Loucy (cell line): ENCODE results near the gene ARF1.

ENCODE experiments used
- H2AFZ ChIP-seq: fragments of 200-600 bp; sonication (generic); 2 replicates; pipeline ENCODE4 v1.6.0; 2016; ENCODE audit warnings: antibody characterized with exemption, mild to moderate bottlenecking, low read length, moderate library complexity
- H3F3A ChIP-seq: fragments of 200-600 bp; 2 replicates; pipeline ENCODE4 v1.6.0; 2016; ENCODE audit warnings: antibody characterized with exemption, low read depth, mild to moderate bottlenecking
- H3K27me3 ChIP-seq: fragments of 200-600 bp; sonication (generic); 2 replicates; pipeline ENCODE4 v1.6.1; 2014; ENCODE audit warnings: low read length, mild to moderate bottlenecking; ENCODE audit not compliant: insufficient read depth, poor library complexity, severe bottlenecking
- H3K36me3 ChIP-seq: fragments of 200-600 bp; sonication (generic); 2 replicates; pipeline ENCODE4 v1.6.1; 2016; ENCODE audit warnings: low read length; ENCODE audit not compliant: insufficient read depth
- H3K4me1 ChIP-seq: fragments of 200-600 bp; sonication (generic); 2 replicates; pipeline ENCODE4 v1.5.1; 2014; ENCODE audit warnings: low read length, mild to moderate bottlenecking; ENCODE audit not compliant: insufficient read depth, poor library complexity, severe bottlenecking
- H3K4me2 ChIP-seq: fragments of 200-600 bp; sonication (generic); 2 replicates; pipeline ENCODE4 v1.6.0; 2014; ENCODE audit warnings: antibody characterized with exemption, low read length, low read depth, mild to moderate bottlenecking; ENCODE audit not compliant: poor library complexity, severe bottlenecking
- H3K4me3 ChIP-seq: fragments of 200-600 bp; sonication (generic); 2 replicates; pipeline ENCODE4 v1.5.1; 2014; ENCODE audit warnings: low read length, mild to moderate bottlenecking, mixed read lengths; ENCODE audit not compliant: poor library complexity, severe bottlenecking
- H3K79me2 ChIP-seq: fragments of 200-600 bp; sonication (generic); 2 replicates; pipeline ENCODE4 v1.6.1; 2014; ENCODE audit warnings: low read length; ENCODE audit not compliant: insufficient read depth
- H3K9ac ChIP-seq: fragments of 200-600 bp; sonication (generic); 2 replicates; pipeline ENCODE4 v1.6.0; 2014; ENCODE audit warnings: mild to moderate bottlenecking, low read depth, low read length, moderate library complexity; ENCODE audit not compliant: poor library complexity, severe bottlenecking
- H3K9me2 ChIP-seq: fragments of 200-600 bp; sonication (generic); replicated peaks from 2 replicates; pipeline ENCODE4 v1.6.1; 2016; ENCODE audit warnings: low read depth, low read length, mixed read lengths
- H3K9me3 ChIP-seq: fragments of 200-600 bp; sonication (generic); 2 replicates; pipeline ENCODE4 v1.6.1; 2014; ENCODE audit warnings: mild to moderate bottlenecking, antibody characterized with exemption, low read length, low read depth; ENCODE audit not compliant: insufficient read depth
- H4K20me1 ChIP-seq: fragments of 200-600 bp; sonication (generic); 2 replicates; pipeline ENCODE4 v1.6.0; 2014; ENCODE audit warnings: antibody characterized with exemption, low read length, mild to moderate bottlenecking; ENCODE audit not compliant: insufficient read depth, poor library complexity, severe bottlenecking
- EZH2phosphoT487 ChIP-seq: fragments of 200-600 bp; IDR thresholded peaks from 2 replicates; pipeline ENCODE4 v1.6.1; 2018; ENCODE audit warnings: antibody characterized with exemption, mild to moderate bottlenecking, moderate library complexity, borderline replicate concordance
- TF ChIP-seq, protein P1 (sequence below): fragments of 200-600 bp; sonication (generic); conservative IDR thresholded peaks from 2 replicates; pipeline ENCODE4 v1.5.1; 2014; ENCODE audit warnings: mild to moderate bottlenecking, antibody characterized with exemption, low read length

ARF1 gene

DNA sequence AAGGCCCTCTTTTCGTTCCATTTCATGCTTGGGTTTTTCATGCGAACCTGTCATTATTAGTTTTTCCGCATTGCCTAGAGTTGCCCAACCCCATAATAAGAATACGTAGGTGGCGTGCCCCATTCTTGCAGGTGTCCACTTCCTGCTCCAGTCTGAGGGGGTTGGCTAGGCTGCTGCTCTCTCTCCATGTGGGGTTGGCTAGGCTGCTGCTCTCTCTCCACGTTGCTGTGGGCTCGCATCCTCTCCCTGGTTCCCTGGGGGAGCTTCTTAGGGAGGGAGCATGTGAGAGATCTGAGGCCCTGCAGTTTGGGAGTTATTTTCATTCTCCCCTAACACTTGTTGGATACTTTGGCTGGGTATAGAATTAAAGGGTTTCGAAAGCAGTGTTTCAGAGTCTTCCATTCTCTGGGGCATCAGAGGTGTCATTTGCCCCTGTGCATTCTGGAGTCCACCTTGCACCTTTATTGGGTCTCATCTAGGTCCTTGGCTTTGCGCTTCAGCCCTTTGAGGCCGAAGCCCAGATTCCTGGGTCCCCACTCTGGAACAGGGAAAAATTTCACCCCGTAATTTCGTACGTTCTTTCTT is 12.0 kb downstream of the ARF1 start:
- H2AFZ ChIP-seq: no peak overlapping the region
- H3K79me2 ChIP-seq: peaks cover 95% of the 10 kb centered on the region
- peaks cover 13% of the 10 kb centered on the region; the same call in 1 of the 2 replicates for H3K9me3 ChIP-seq
- no peaks in the 10 kb centered on the region for H3F3A ChIP-seq
- no peaks in the 10 kb centered on the region for H3K27me3 ChIP-seq
- no peak overlapping the region for H3K4me3 ChIP-seq
- H3K4me2 ChIP-seq: no peak overlapping the region
- peaks cover 87% of the 10 kb centered on the region for H4K20me1 ChIP-seq
- peaks cover 55% of the 10 kb centered on the region; the same call in 1 of the 2 replicates for H3K36me3 ChIP-seq
- H3K9me2 ChIP-seq: no peaks in the 10 kb centered on the region
- H3K4me1 ChIP-seq: peaks cover 13% of the 10 kb centered on the region
- no peak overlapping the region for H3K9ac ChIP-seq
- no peak for TF ChIP-seq EZH2phosphoT487
- TF ChIP-seq, protein P1, sequence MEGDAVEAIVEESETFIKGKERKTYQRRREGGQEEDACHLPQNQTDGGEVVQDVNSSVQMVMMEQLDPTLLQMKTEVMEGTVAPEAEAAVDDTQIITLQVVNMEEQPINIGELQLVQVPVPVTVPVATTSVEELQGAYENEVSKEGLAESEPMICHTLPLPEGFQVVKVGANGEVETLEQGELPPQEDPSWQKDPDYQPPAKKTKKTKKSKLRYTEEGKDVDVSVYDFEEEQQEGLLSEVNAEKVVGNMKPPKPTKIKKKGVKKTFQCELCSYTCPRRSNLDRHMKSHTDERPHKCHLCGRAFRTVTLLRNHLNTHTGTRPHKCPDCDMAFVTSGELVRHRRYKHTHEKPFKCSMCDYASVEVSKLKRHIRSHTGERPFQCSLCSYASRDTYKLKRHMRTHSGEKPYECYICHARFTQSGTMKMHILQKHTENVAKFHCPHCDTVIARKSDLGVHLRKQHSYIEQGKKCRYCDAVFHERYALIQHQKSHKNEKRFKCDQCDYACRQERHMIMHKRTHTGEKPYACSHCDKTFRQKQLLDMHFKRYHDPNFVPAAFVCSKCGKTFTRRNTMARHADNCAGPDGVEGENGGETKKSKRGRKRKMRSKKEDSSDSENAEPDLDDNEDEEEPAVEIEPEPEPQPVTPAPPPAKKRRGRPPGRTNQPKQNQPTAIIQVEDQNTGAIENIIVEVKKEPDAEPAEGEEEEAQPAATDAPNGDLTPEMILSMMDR: no peak

DNA sequence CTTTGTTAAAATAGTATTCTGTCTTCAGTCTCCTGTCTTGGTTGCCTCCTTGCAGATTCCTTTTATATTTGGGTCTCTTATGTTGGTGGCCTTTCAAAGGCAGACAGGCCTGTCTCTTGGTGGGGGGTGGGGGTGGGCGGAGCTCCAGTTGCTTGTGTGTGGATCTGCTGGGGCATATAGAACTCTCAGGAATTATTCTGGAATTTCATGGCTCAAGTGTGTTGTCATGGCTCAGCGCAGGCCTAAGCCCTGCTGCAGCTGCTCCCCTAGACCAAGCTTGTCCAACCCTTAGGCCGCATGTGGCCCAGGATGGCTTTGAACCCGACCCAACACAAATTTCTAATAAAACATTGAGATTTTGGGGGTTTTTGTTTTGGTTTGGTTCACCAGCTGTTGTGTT is 12.7 kb downstream of the ARF1 start:
- peaks cover 8% of the 10 kb centered on the region for H3K4me1 ChIP-seq
- H3K79me2 ChIP-seq: peaks cover 89% of the 10 kb centered on the region
- TF ChIP-seq, protein P1: no peak
- H3K4me3 ChIP-seq: no peak overlapping the region
- no peaks in the 10 kb centered on the region for H3K27me3 ChIP-seq
- no peak overlapping the region for H3K4me2 ChIP-seq
- no peak overlapping the region for H3K9ac ChIP-seq
- H3K9me2 ChIP-seq: no peaks in the 10 kb centered on the region
- peaks cover 13% of the 10 kb centered on the region; the same call in 1 of the 2 replicates for H3K9me3 ChIP-seq
- H3K36me3 ChIP-seq: peaks cover 62% of the 10 kb centered on the region; the same call in 1 of the 2 replicates
- H4K20me1 ChIP-seq: peaks cover 87% of the 10 kb centered on the region
- no peaks in the 10 kb centered on the region for H3F3A ChIP-seq
- no peak overlapping the region for H2AFZ ChIP-seq

DNA sequence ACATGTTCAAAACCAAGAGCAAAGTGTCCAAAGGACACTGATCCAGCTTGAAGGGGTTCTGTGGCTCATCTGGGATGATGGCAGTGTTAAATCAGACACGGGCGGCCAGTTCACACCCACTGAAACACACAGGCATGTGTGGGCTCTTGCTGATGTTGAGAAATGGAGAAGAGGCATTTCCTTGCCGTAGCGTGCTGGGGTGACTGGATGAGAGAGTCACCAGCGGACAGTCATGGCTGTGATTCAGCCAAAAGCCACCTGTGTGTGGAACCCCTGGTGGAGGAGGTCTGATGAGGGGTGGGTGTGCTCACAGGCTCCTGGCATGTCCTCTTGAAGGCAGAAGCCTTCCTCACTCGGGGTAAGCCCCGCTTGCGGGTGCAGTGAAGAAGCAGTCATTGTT is 13.4 kb downstream of the ARF1 start:
- no peaks in the 10 kb centered on the region for H3K27me3 ChIP-seq
- H4K20me1 ChIP-seq: peaks cover 85% of the 10 kb centered on the region
- no peak for TF ChIP-seq EZH2phosphoT487
- TF ChIP-seq, protein P1: no peak
- H3K36me3 ChIP-seq: peaks cover 67% of the 10 kb centered on the region; the same call in 1 of the 2 replicates
- H3K79me2 ChIP-seq: peaks cover 81% of the 10 kb centered on the region
- no peak overlapping the region for H3K4me3 ChIP-seq
- no peak overlapping the region for H3K4me2 ChIP-seq
- H2AFZ ChIP-seq: no peak overlapping the region
- peaks cover 3% of the 10 kb centered on the region for H3K4me1 ChIP-seq
- H3K9ac ChIP-seq: no peak overlapping the region
- peaks cover 13% of the 10 kb centered on the region; the same call in 1 of the 2 replicates for H3K9me3 ChIP-seq
- H3K9me2 ChIP-seq: no peaks in the 10 kb centered on the region
- no peaks in the 10 kb centered on the region for H3F3A ChIP-seq
